ENCODE measurements around the gene ARHGAP9. TPM values are rescaled to one million over a fixed set of nuclear protein-coding genes. Genes with fewer than 3 reads are reported as not detected.
"Not testable (repeated sequence)": the region's sequence is repeated elsewhere in the genome, so short reads cannot be mapped to it uniquely, and the experiment has no call there.

Gene ARHGAP9
- total RNA-seq, 1 experiment from 2014 or later, result 0.92 TPM

DNA sequence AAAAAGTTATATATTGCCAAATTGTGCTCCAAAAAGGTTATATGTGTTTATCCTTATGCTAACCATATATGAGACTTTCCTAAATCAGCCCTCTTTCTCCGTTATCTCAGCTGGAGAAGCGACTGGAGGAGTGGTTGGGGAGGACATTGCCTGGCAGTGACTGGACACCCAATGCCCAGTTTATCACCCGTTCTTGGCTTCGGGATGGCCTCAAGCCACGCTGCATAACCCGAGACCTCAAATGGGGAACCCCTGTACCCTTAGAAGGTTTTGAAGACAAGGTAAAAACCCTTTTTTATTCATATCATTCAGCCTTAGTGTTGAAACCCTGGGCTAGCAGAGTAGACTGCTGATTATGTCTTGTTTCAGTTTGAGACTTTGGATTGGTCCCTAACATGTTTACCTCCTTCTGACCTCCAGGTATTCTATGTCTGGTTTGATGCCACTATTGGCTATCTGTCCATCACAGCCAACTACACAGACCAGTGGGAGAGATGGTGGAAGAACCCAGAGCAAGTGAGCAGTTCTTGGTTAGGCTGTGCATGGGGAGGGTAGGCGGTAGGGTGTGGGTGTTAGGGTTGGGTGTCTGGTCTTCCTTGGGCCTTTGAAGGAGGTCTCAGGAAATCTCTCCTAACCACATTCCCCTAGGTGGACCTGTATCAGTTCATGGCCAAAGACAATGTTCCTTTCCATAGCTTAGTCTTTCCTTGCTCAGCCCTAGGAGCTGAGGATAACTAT is 32.1 kb upstream of the ARHGAP9 start:
- ChIA-PET CTCF (interaction anchor here (0.7 kb wide), 1 partner anchor 35 kb away, joined by 3 read pairs; no protein-coding TSS in a partner anchor), POLR2A (interaction anchor here (0.6 kb wide), 1 partner anchor 74 kb away, joined by 3 read pairs; no protein-coding TSS in a partner anchor)
- peaks cover 20% of the 10 kb centered on the region for H3K36me3 ChIP-seq (ENCODE audit: control insufficient read depth, insufficient read depth, low read length)
- no peak for DNase-seq (ENCODE audit: low read depth, low spot score)
- H3K27ac ChIP-seq (ENCODE audit: low read length), result no peak overlapping the region
- TF ChIP-seq CTCF (IDR thresholded peaks at IDR 0.05) (no peak), POLR2AphosphoS5 (IDR thresholded peaks at IDR 0.05; ENCODE audit: low read depth, low read length) (no peak), SIN3A (IDR thresholded peaks at IDR 0.05; ENCODE audit: borderline replicate concordance, insufficient read depth, low read depth, low read length) (no peak)
- TF ChIP-seq, protein P1, sequence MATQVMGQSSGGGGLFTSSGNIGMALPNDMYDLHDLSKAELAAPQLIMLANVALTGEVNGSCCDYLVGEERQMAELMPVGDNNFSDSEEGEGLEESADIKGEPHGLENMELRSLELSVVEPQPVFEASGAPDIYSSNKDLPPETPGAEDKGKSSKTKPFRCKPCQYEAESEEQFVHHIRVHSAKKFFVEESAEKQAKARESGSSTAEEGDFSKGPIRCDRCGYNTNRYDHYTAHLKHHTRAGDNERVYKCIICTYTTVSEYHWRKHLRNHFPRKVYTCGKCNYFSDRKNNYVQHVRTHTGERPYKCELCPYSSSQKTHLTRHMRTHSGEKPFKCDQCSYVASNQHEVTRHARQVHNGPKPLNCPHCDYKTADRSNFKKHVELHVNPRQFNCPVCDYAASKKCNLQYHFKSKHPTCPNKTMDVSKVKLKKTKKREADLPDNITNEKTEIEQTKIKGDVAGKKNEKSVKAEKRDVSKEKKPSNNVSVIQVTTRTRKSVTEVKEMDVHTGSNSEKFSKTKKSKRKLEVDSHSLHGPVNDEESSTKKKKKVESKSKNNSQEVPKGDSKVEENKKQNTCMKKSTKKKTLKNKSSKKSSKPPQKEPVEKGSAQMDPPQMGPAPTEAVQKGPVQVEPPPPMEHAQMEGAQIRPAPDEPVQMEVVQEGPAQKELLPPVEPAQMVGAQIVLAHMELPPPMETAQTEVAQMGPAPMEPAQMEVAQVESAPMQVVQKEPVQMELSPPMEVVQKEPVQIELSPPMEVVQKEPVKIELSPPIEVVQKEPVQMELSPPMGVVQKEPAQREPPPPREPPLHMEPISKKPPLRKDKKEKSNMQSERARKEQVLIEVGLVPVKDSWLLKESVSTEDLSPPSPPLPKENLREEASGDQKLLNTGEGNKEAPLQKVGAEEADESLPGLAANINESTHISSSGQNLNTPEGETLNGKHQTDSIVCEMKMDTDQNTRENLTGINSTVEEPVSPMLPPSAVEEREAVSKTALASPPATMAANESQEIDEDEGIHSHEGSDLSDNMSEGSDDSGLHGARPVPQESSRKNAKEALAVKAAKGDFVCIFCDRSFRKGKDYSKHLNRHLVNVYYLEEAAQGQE (IDR thresholded peaks at IDR 0.05; ENCODE audit: insufficient read depth in 1 of 2, low read depth in 2 of 2, low read length in 1 of 2), result no peak
- no peak overlapping the region for H3K4me3 ChIP-seq (ENCODE audit: low read depth in 2 of 2, low read length in 2 of 2)
- in situ Hi-C loops (cut with HindIII; ENCODE audit: low pct_unique_long_range_greater_than_20kb, low sequenced_read_pairs) (no loop called here), intact Hi-C loops (cut with micrococcal nuclease; ENCODE audit: unreplicated experiment) (no loop called here)
- peaks cover 21% of the 10 kb centered on the region for H3K4me1 ChIP-seq (ENCODE audit: control insufficient read depth, insufficient read depth, low read length)
- no peak for ATAC-seq
- BruUV-seq (replicated peaks), result no TSS peak
- H3K27me3 ChIP-seq (ENCODE audit: control insufficient read depth, insufficient read depth, low read length), result no peaks in the 10 kb centered on the region
- no peaks in the 10 kb centered on the region for H3K9me3 ChIP-seq (ENCODE audit: control insufficient read depth, insufficient read depth, low read depth, low read length)

DNA sequence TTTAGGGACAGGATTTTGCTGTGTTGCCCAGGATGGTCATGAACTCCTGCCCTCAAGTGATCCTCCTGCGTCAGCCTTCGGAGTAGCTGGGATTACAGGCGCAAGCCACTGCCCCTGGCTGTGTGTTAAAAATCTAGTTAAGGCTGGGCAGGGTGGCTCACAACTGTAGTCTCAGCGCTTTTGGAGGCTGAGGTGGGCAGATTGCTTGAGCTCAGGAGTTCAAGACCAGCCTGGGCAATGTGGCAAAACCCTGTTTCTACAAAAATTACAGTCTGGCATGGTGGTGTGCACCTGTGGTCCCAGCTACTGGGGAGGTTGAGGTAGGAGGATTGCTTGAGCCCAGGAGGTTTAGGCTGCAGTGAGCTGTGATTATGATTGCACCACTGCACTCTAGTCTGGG is 31.5 kb upstream of the ARHGAP9 start:
- ChIA-PET POLR2A (interaction anchor here (0.6 kb wide), 1 partner anchor 74 kb away, joined by 3 read pairs; no protein-coding TSS in a partner anchor), CTCF (no interaction called here)
- ATAC-seq, result no peak
- Histone ChIP-seq H3K27me3 (ENCODE audit: control insufficient read depth, insufficient read depth, low read length) (no peaks in the 10 kb centered on the region), H3K4me3 (ENCODE audit: low read depth in 2 of 2, low read length in 2 of 2) (no peak overlapping the region), H3K27ac (ENCODE audit: low read length) (no peak overlapping the region), H3K4me1 (ENCODE audit: control insufficient read depth, insufficient read depth, low read length) (peaks cover 16% of the 10 kb centered on the region), H3K9me3 (ENCODE audit: control insufficient read depth, insufficient read depth, low read depth, low read length) (no peaks in the 10 kb centered on the region), H3K36me3 (ENCODE audit: control insufficient read depth, insufficient read depth, low read length) (peaks cover 23% of the 10 kb centered on the region)
- intact Hi-C loops (cut with micrococcal nuclease; ENCODE audit: unreplicated experiment), result no loop called here
- BruUV-seq (replicated peaks), result no TSS peak
- in situ Hi-C loops (cut with HindIII; ENCODE audit: low pct_unique_long_range_greater_than_20kb, low sequenced_read_pairs), result no loop called here
- TF ChIP-seq, protein P1 (IDR thresholded peaks at IDR 0.05; ENCODE audit: insufficient read depth in 1 of 2, low read depth in 2 of 2, low read length in 1 of 2), result no peak
- TF ChIP-seq SIN3A (IDR thresholded peaks at IDR 0.05; ENCODE audit: borderline replicate concordance, insufficient read depth, low read depth, low read length), result no peak
- no peak for TF ChIP-seq POLR2AphosphoS5 (IDR thresholded peaks at IDR 0.05; ENCODE audit: low read depth, low read length)
- no peak for TF ChIP-seq TCF7L2 (IDR thresholded peaks at IDR 0.05; ENCODE audit: low read depth, low read length)
- TF ChIP-seq CTCF (IDR thresholded peaks at IDR 0.05), result no peak
- DNase-seq (ENCODE audit: low read depth, low spot score), result no peak

DNA sequence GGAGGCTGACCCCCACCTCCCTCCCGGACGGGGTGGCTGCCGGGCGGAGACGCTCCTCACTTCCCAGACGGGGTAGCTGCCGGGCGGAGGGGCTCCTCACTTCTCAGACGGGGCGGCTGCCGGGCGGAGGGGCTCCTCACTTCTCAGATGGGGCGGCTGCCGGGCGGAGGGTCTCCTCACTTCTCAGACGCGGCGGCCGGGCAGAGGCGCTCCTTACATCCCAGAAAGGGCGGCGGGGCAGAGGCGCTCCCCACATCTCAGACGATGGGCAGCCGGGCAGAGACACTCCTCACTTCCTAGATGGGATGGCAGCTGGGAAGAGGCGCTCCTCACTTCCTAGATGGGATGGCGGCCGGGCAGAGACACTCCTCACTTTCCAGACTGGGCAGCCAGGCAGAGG is 28.1 kb upstream of the ARHGAP9 start:
- H3K27ac ChIP-seq (ENCODE audit: low read length); ATAC-seq; H3K9me3 ChIP-seq (ENCODE audit: control insufficient read depth, insufficient read depth, low read depth, low read length); H3K4me1 ChIP-seq (ENCODE audit: control insufficient read depth, insufficient read depth, low read length); intact Hi-C loops (cut with micrococcal nuclease; ENCODE audit: unreplicated experiment); in situ Hi-C loops (cut with HindIII; ENCODE audit: low pct_unique_long_range_greater_than_20kb, low sequenced_read_pairs); CTCF ChIA-PET; POLR2A ChIA-PET; H3K27me3 ChIP-seq (ENCODE audit: control insufficient read depth, insufficient read depth, low read length); DNase-seq (ENCODE audit: low read depth, low spot score); H3K4me3 ChIP-seq (ENCODE audit: low read depth in 2 of 2, low read length in 2 of 2); BruUV-seq (replicated peaks): not testable (repeated sequence)
- peaks cover 19% of the 10 kb centered on the region for H3K36me3 ChIP-seq (ENCODE audit: control insufficient read depth, insufficient read depth, low read length)
